ENCODE results near the gene BBS2. TPM values are rescaled to one million over a fixed set of nuclear protein-coding genes. Genes with fewer than 3 reads are reported as not detected.
A peak's percentile ranks its signal among the peaks of the same experiment; 100 is the strongest.

Gene BBS2
- total and polyA plus RNA-seq, 9 of the 15 experiments (the other 6 are each of a cell fraction or from before 2014, with no cell fraction given): 4.2 to 22.7 (median 10.2) TPM

- TF ChIP-seq HINFP (tag; conservative IDR thresholded peaks at IDR 0.05; ENCODE audit: low read depth) (no peak), ZFX (CRISPR knock-in tag; IDR thresholded peaks at IDR 0.05) (peak; percentile 53; the same call in 1 of the 2 replicates), DPF2 (IDR thresholded peaks at IDR 0.05) (no peak), SMARCA4 (IDR thresholded peaks at IDR 0.05) (no peak), RBM14 (IDR thresholded peaks at IDR 0.05; ENCODE audit: borderline replicate concordance, insufficient read depth, low read depth, low read length) (no peak), CREBBP (IDR thresholded peaks at IDR 0.05; ENCODE audit: low read depth, low read length) (no peak), PHB2 (IDR thresholded peaks at IDR 0.05; ENCODE audit: low read depth) (no peak), STAT5B (CRISPR knock-in tag; IDR thresholded peaks at IDR 0.05) (no peak), EP400 (IDR thresholded peaks at IDR 0.05) (peak; percentile 6; the same call in 1 of the 2 replicates), RUNX1 (IDR thresholded peaks at IDR 0.05; ENCODE audit: low read depth) (no peak), CXXC5 (CRISPR knock-in tag; IDR thresholded peaks at IDR 0.05) (no peak), ZNF449 (CRISPR knock-in tag; IDR thresholded peaks at IDR 0.05) (no peak), SIN3B (IDR thresholded peaks at IDR 0.05; ENCODE audit: low read depth) (no peak), HMBOX1 (IDR thresholded peaks at IDR 0.05) (no peak), ZNF175 (CRISPR knock-in tag; IDR thresholded peaks at IDR 0.05; ENCODE audit: low read depth) (no peak), CTBP1 (IDR thresholded peaks at IDR 0.05; ENCODE audit: borderline replicate concordance) (no peak), YY1 (IDR thresholded peaks at IDR 0.05; ENCODE audit: borderline replicate concordance in 1 of 3, control insufficient read depth in 1 of 3, extremely low read depth in 1 of 3, insufficient read depth in 3 of 3, insufficient read length in 1 of 3, insufficient replicate concordance in 2 of 3, low read depth in 1 of 3, low read length in 2 of 3) (peak in 1 of 3 experiments; percentile 8), KDM5B (IDR thresholded peaks at IDR 0.05; ENCODE audit: insufficient replicate concordance, low read depth, low read length) (peak; percentile 32), RBFOX2 (IDR thresholded peaks at IDR 0.05; ENCODE audit: low read depth, low read length) (no peak), ETS1 (conservative IDR thresholded peaks at IDR 0.05; ENCODE audit: control insufficient read depth, low read depth, low read length) (0 out of 2 replicates have a peak, but pooled peaks have one; percentile 12), RBM25 (IDR thresholded peaks at IDR 0.05; ENCODE audit: low read depth, low read length, severe bottlenecking) (peak; percentile 89)
Observed at GRCh38 chr16:56451753-56452689, 67.8 kb downstream of the BBS2 start (continued).

Measured in K562 (cell line).